Cerebellar nuclear complex (tissue), 1 donor: ENCODE data around the gene STXBP5L.
"Not testable (repeated sequence)": the region's sequence is repeated elsewhere in the genome, so short reads cannot be mapped to it uniquely, and the experiment has no call there.

ENCODE experiments used
- DNase-seq, 2 experiments: peaks; one replicate each; lab custom pipeline; 2025; lab: John Stamatoyannopoulos, UW

Gene STXBP5L

DNA sequence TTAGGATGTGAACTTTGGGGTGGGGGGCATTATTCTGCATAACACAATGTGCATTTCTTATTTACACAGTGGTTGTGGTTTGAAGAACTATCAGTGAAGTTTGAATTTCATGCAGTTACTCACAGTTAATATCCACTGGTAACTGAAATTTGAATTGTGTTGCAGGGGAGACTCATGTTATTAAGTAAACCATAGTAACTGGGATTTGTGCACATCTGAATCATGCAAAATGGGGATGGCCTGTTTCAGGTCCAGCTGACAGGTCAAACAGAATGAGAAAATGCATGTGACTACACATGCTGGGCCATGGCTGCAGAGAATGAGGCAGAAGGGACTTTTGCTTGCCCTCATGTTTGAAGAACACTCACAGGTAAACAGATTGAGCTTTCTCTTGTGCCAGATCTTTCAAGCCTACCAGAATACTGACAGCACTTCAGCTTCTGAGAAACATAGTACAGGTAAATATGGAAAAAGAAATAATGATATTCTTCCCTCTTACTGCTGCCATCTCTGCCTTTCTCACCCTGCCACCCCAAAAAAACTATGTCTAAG is 522.7 kb downstream of the STXBP5L start:
- DNase-seq: no peak

GRCh38 chr3:121431726-121432517 is 523.9 kb downstream of the STXBP5L start:
- no peak for DNase-seq

DNA sequence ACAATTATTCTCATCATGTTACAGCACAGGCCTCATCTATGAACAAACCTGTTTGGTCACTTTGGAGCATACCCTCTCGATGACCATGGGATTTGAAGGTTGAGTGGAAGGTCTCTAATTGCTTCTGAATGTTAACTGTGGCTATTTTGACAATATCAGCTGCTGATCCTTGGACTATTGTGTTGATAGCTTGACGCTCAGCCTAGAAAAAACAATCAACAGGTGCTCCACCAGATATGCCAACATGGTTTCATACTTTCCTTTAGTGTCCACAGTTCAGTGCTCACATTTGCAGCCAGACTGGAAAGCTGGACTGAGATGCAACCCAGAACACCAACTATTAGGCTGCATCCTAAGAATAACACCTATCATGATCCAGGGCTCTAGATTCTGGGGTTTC is 528.1 kb downstream of the STXBP5L start:
- no peak for DNase-seq

GRCh38 chr3:121436641-121437040 is 528.6 kb downstream of the STXBP5L start:
- DNase-seq: no peak

DNA sequence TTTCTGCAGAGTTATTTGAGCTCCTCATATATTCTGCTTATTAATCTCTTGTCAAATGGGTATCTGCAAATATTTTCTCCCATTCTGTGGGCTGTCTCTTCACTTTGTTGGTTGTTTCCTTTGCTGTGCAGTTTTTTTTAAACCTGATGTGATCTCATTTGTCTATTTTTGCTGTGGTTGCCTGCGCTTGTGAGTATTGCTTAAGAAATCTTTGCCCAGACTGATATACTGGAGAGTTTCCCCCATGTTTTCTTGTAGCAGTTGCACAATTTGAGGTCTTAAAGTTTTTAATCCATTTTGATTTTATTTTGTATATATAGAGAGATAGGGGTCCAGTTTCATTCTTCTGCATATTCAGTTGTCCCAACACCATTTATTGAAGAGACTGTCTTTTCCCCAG is 535.5 kb downstream of the STXBP5L start:
- no peak for DNase-seq

GRCh38 chr3:121451752-121452151 is 543.7 kb downstream of the STXBP5L start:
- not testable (repeated sequence) for DNase-seq

DNA sequence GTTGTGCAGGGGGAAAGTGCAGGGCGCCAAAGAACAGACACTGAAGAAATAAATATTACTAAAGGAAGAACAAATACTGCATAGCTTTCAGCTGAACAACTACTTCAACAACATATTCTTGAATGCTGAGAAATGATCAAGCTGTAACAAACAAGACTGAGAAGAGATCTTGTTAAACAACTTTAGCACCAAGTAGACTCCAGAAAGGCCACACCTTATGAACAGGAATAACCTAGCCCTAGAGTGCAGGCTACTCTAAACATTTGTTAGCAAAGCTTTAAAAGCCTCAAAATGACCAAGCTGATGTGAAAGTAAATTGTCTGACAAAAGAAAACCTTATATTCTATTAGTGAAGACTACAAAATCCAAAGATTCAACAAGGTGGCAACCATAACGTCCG is 554.6 kb downstream of the STXBP5L start:
- no peak for DNase-seq

DNA sequence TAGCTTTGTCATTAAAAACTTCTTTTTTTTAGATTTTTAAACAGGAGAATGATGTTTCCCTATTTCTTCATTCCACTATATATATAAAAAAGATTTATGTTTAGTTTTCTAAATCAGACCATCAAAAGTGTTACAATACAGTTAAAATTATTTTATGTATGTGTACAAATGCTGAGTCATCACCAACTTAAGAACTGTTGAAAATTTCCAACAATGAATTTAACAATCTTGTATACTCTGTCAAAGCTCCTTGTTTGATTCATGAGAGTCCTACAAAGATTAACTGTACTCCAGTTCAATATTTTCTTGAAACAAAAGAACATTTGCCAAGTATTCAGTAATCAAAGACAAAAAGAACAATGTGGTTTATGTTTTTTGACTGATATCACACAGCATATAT is 555.7 kb downstream of the STXBP5L start:
- no peak for DNase-seq

GRCh38 chr3:121467085-121467484 is 559.1 kb downstream of the STXBP5L start:
- no peak for DNase-seq

DNA sequence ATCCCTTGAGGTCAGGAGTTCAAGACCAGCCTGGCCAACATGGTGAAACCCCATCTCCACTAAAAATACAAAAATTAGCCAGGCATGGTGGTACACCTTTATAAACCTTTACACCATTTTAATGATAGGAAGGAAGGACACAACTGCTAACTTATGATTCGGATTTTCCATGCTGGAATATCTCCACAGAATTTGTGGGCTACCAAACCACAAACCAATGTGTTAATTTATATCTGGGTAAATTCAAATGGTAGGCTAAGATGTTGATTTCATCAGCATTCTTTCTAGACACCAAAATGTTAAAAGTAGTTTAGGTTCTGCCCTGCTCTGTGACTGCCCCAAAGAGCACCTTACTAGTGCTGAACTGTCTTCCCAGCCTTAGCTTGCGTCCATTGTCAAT is 565.0 kb downstream of the STXBP5L start:
- DNase-seq: no peak
